Measurements from ENCODE around the gene DPYSL3. TPM values are rescaled to one million over a fixed set of nuclear protein-coding genes. Genes with fewer than 3 reads are reported as not detected.

The DPYSL3 gene
- total and polyA plus RNA-seq, 4 donors = 200 to 624 (median 447) TPM

DNA sequence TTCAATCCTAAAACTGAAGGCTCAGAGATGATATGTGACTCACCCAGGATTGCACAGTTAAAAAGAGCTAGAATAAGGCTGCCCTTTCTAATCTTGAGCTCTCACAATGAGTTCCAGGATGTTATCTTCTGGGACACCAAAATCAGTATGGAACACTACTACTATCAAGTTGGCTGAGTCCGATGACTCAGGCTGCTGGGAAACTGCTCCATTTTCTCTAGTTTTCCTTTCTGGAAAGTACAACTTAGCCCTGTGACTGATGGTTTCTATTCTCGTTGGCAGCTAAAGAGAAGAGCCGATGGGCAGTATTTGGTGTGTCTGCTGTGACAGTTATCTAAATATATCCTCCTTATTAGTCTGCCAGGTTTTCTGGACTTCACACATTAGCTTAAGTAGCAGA, 37.9 kb upstream of the DPYSL3 start:
- no peaks in the 10 kb centered on the region for H3K4me1 ChIP-seq (ENCODE audit: control insufficient read depth, insufficient read depth, low read length)
- no peak overlapping the region for H3K27ac ChIP-seq (ENCODE audit: low read depth, low read length)
- no peak for DNase-seq (ENCODE audit: low read depth in 4 of 6, low spot score in 6 of 6)
- no CpG with 5 or more reads among the region's 3 CpGs for WGBS (ENCODE audit: insufficient coverage)
- no peak overlapping the region for H3K4me3 ChIP-seq (ENCODE audit: low read depth, low read length)
- H3K9me3 ChIP-seq (ENCODE audit: control insufficient read depth, insufficient read depth, low read length) = no peaks in the 10 kb centered on the region
- no peaks in the 10 kb centered on the region for H3K27me3 ChIP-seq (ENCODE audit: control insufficient read depth, insufficient read depth, low read length)
- no peaks in the 10 kb centered on the region for H3K36me3 ChIP-seq (ENCODE audit: control insufficient read depth, insufficient read depth, low read length)

- Histone ChIP-seq H3K27ac (ENCODE audit: low read depth, low read length) (no peak overlapping the region), H3K4me3 (ENCODE audit: low read depth, low read length) (no peak overlapping the region), H3K9me3 (ENCODE audit: control insufficient read depth, insufficient read depth, low read length) (no peaks in the 10 kb centered on the region), H3K4me1 (ENCODE audit: control insufficient read depth, insufficient read depth, low read length) (no peaks in the 10 kb centered on the region), H3K36me3 (ENCODE audit: control insufficient read depth, insufficient read depth, low read length) (no peaks in the 10 kb centered on the region), H3K27me3 (ENCODE audit: control insufficient read depth, insufficient read depth, low read length) (no peaks in the 10 kb centered on the region)
- WGBS (ENCODE audit: insufficient coverage) = no CpG with 5 or more reads among the region's 5 CpGs
- no peak for DNase-seq (ENCODE audit: low read depth in 4 of 6, low spot score in 6 of 6)
Measured at GRCh38 chr5:147544556-147544955, 34.7 kb upstream of the DPYSL3 start.

- WGBS (ENCODE audit: insufficient coverage) = no CpG with 5 or more reads among the region's 1 CpG
- H3K27me3 ChIP-seq (ENCODE audit: control insufficient read depth, insufficient read depth, low read length) = no peaks in the 10 kb centered on the region
- H3K27ac ChIP-seq (ENCODE audit: low read depth, low read length) = no peak overlapping the region
- no peaks in the 10 kb centered on the region for H3K9me3 ChIP-seq (ENCODE audit: control insufficient read depth, insufficient read depth, low read length)
- no peak for DNase-seq (ENCODE audit: low read depth in 4 of 6, low spot score in 6 of 6)
- no peaks in the 10 kb centered on the region for H3K4me1 ChIP-seq (ENCODE audit: control insufficient read depth, insufficient read depth, low read length)
- no peaks in the 10 kb centered on the region for H3K36me3 ChIP-seq (ENCODE audit: control insufficient read depth, insufficient read depth, low read length)
- H3K4me3 ChIP-seq (ENCODE audit: low read depth, low read length) = no peak overlapping the region
Measured at GRCh38 chr5:147539053-147539452, 29.2 kb upstream of the DPYSL3 start.

DNA sequence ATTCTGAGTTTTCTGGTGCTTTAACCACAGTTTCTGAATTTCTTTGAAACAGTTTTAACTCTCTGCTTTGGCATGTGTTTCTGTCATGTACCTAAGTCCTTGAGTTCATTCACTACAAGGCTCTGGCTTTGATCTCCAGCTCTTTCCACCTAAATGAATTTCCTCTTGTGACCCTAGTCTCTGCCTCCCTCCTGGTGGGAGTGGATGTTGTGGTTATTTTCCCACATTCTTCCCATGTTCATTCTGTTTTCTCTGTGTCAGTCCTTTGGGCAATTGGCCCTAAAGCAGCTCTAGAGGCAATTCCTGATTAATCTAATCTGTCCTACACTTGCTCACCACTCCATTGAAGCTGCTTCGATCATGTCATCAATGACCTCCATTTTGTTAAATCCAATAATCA, 28.4 kb upstream of the DPYSL3 start:
- Histone ChIP-seq H3K4me1 (ENCODE audit: control insufficient read depth, insufficient read depth, low read length) (no peaks in the 10 kb centered on the region), H3K4me3 (ENCODE audit: low read depth, low read length) (no peak overlapping the region), H3K27ac (ENCODE audit: low read depth, low read length) (no peak overlapping the region), H3K9me3 (ENCODE audit: control insufficient read depth, insufficient read depth, low read length) (no peaks in the 10 kb centered on the region), H3K36me3 (ENCODE audit: control insufficient read depth, insufficient read depth, low read length) (no peaks in the 10 kb centered on the region), H3K27me3 (ENCODE audit: control insufficient read depth, insufficient read depth, low read length) (no peaks in the 10 kb centered on the region)
- WGBS (ENCODE audit: insufficient coverage) = 80% methylated on average over 1 of the region's 1 CpG
- no peak for DNase-seq (ENCODE audit: low read depth in 4 of 6, low spot score in 6 of 6)

DNA sequence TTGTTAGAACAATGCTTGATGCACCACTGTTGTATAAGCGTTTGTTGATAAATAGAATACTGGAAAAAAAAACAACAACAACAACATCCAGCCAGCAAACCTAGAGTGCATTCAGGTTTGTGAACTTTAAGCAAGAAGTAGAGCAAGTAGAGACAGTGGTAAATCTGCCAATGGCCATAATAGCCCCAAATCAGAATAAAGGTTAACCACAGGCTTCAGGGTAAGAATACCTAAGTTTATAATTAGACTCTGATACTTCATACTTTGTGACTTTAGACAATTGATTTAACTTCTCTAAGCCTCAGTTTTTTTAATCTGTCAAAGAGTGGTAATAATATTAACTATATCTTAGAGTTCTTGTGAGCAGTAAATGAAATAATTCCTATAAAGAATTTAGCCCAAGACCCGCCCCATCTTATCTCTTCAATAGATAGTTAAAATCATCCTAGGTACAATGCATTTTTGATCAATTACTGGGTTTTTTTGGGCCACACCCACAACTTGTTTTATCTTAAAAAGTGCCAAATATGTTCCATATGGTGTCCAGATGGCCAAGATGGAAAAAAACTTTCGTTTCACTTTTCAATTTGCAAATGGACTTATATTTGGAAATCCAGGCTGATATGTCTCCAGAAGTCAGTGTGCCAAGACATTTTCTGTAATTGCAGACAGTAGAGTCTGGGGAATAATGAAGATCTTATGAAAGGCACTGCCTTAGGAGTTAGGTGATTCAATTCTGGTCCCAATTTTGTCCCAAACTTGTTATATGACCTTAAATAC, 24.5 kb upstream of the DPYSL3 start:
- no peaks in the 10 kb centered on the region for H3K9me3 ChIP-seq (ENCODE audit: control insufficient read depth, insufficient read depth, low read length)
- no peaks in the 10 kb centered on the region for H3K36me3 ChIP-seq (ENCODE audit: control insufficient read depth, insufficient read depth, low read length)
- no peak overlapping the region for H3K27ac ChIP-seq (ENCODE audit: low read depth, low read length)
- no peak overlapping the region for H3K4me3 ChIP-seq (ENCODE audit: low read depth, low read length)
- DNase-seq (ENCODE audit: low read depth in 4 of 6, low spot score in 6 of 6) = peak in 1 of 6 donors; percentile 84
- H3K27me3 ChIP-seq (ENCODE audit: control insufficient read depth, insufficient read depth, low read length) = no peaks in the 10 kb centered on the region
- WGBS (ENCODE audit: insufficient coverage) = 60% methylated on average over 1 of the region's 3 CpGs
- no peaks in the 10 kb centered on the region for H3K4me1 ChIP-seq (ENCODE audit: control insufficient read depth, insufficient read depth, low read length)

GRCh38 chr5:147532156-147532555, 22.3 kb upstream of the DPYSL3 start:
- H3K27me3 ChIP-seq (ENCODE audit: control insufficient read depth, insufficient read depth, low read length) = no peaks in the 10 kb centered on the region
- no peak overlapping the region for H3K4me3 ChIP-seq (ENCODE audit: low read depth, low read length)
- H3K4me1 ChIP-seq (ENCODE audit: control insufficient read depth, insufficient read depth, low read length) = no peaks in the 10 kb centered on the region
- H3K9me3 ChIP-seq (ENCODE audit: control insufficient read depth, insufficient read depth, low read length) = no peaks in the 10 kb centered on the region
- DNase-seq (ENCODE audit: low read depth in 4 of 6, low spot score in 6 of 6) = no peak
- H3K36me3 ChIP-seq (ENCODE audit: control insufficient read depth, insufficient read depth, low read length) = no peaks in the 10 kb centered on the region
- H3K27ac ChIP-seq (ENCODE audit: low read depth, low read length) = no peak overlapping the region
- 100% methylated on average over 1 of the region's 1 CpG for WGBS (ENCODE audit: insufficient coverage)

GRCh38 chr5:147530530-147531389, 20.9 kb upstream of the DPYSL3 start:
- no peak overlapping the region for H3K4me3 ChIP-seq (ENCODE audit: low read depth, low read length)
- no peaks in the 10 kb centered on the region for H3K4me1 ChIP-seq (ENCODE audit: control insufficient read depth, insufficient read depth, low read length)
- 82% methylated on average over 1 of the region's 7 CpGs for WGBS (ENCODE audit: insufficient coverage)
- H3K27me3 ChIP-seq (ENCODE audit: control insufficient read depth, insufficient read depth, low read length) = no peaks in the 10 kb centered on the region
- H3K27ac ChIP-seq (ENCODE audit: low read depth, low read length) = no peak overlapping the region
- H3K9me3 ChIP-seq (ENCODE audit: control insufficient read depth, insufficient read depth, low read length) = no peaks in the 10 kb centered on the region
- no peaks in the 10 kb centered on the region for H3K36me3 ChIP-seq (ENCODE audit: control insufficient read depth, insufficient read depth, low read length)
- peak in 1 of 6 donors; percentile 37 for DNase-seq (ENCODE audit: low read depth in 4 of 6, low spot score in 6 of 6)

GRCh38 chr5:147523069-147523468, 13.2 kb upstream of the DPYSL3 start:
- Histone ChIP-seq H3K27ac (ENCODE audit: low read depth, low read length) (no peak overlapping the region), H3K36me3 (ENCODE audit: control insufficient read depth, insufficient read depth, low read length) (no peaks in the 10 kb centered on the region), H3K27me3 (ENCODE audit: control insufficient read depth, insufficient read depth, low read length) (no peaks in the 10 kb centered on the region), H3K4me3 (ENCODE audit: low read depth, low read length) (no peak overlapping the region), H3K9me3 (ENCODE audit: control insufficient read depth, insufficient read depth, low read length) (no peaks in the 10 kb centered on the region), H3K4me1 (ENCODE audit: control insufficient read depth, insufficient read depth, low read length) (no peaks in the 10 kb centered on the region)
- no CpG with 5 or more reads among the region's 4 CpGs for WGBS (ENCODE audit: insufficient coverage)
- no peak for DNase-seq (ENCODE audit: low read depth in 4 of 6, low spot score in 6 of 6)

- Histone ChIP-seq H3K9me3 (ENCODE audit: control insufficient read depth, insufficient read depth, low read length) (no peaks in the 10 kb centered on the region), H3K4me1 (ENCODE audit: control insufficient read depth, insufficient read depth, low read length) (no peaks in the 10 kb centered on the region), H3K36me3 (ENCODE audit: control insufficient read depth, insufficient read depth, low read length) (no peaks in the 10 kb centered on the region), H3K27ac (ENCODE audit: low read depth, low read length) (no peak overlapping the region), H3K27me3 (ENCODE audit: control insufficient read depth, insufficient read depth, low read length) (no peaks in the 10 kb centered on the region), H3K4me3 (ENCODE audit: low read depth, low read length) (no peak overlapping the region)
- DNase-seq (ENCODE audit: low read depth in 4 of 6, low spot score in 6 of 6) = peak in 2 of 6 donors; percentile 83 to 92
- WGBS (ENCODE audit: insufficient coverage) = 11% methylated on average over 1 of the region's 3 CpGs
Measured at GRCh38 chr5:147522435-147522834, 12.6 kb upstream of the DPYSL3 start.
